ENCODE measurements around the gene TCP1.

TCP1 gene

GRCh38 chr6:159831373-159831679 is 41.9 kb upstream of the TCP1 start:
- no peaks in the 10 kb centered on the region for H3K36me3 ChIP-seq (ENCODE audit: control insufficient read depth in 1 of 2, insufficient read depth in 2 of 2, low read depth in 1 of 2, low read length in 2 of 2)
- WGBS: 95% methylated on average over 4 of the region's 4 CpGs
- H3K14ac ChIP-seq (ENCODE audit: low read length in 2 of 2): no peak overlapping the region

GRCh38 chr6:159830501-159831372 is 41.3 kb upstream of the TCP1 start:
- H3K4ac ChIP-seq (ENCODE audit: low read depth in 1 of 2, low read length in 2 of 2): no peak overlapping the region
- H2BK120ac ChIP-seq (ENCODE audit: low read depth, low read length): no peak overlapping the region
- peaks cover 13% of the 10 kb centered on the region in 2 experiments for H3K27me3 ChIP-seq (ENCODE audit: control insufficient read depth in 1 of 2, insufficient read depth in 1 of 2, low read length in 2 of 2)
- no peak overlapping the region for H4K91ac ChIP-seq (ENCODE audit: low read length)
- H3K9ac ChIP-seq (ENCODE audit: low read length): no peak overlapping the region
- H3K18ac ChIP-seq (ENCODE audit: low read depth in 1 of 2, low read length in 2 of 2): no peak overlapping the region
- no peak overlapping the region for H3K14ac ChIP-seq (ENCODE audit: low read length in 2 of 2)
- no peak overlapping the region for H3K4me3 ChIP-seq (ENCODE audit: insufficient read depth in 1 of 2, low read depth in 1 of 2, low read length in 2 of 2)
- no peak overlapping the region for H3K4me2 ChIP-seq (ENCODE audit: low read length, poor library complexity, severe bottlenecking)
- no peaks in the 10 kb centered on the region for H3K9me3 ChIP-seq (ENCODE audit: control insufficient read depth, low read length)
- no peak for DNase-seq
- no peaks in the 10 kb centered on the region for H3K36me3 ChIP-seq (ENCODE audit: control insufficient read depth in 1 of 2, insufficient read depth in 2 of 2, low read depth in 1 of 2, low read length in 2 of 2)
- no peak overlapping the region for H2BK5ac ChIP-seq (ENCODE audit: low read depth, low read length, poor library complexity, severe bottlenecking)
- no peaks in the 10 kb centered on the region for H3K4me1 ChIP-seq (ENCODE audit: control insufficient read depth, insufficient read depth, low read depth, low read length)
- H3K27ac ChIP-seq (ENCODE audit: low read length, poor library complexity, severe bottlenecking): no peak overlapping the region
- H2BK12ac ChIP-seq (ENCODE audit: low read length in 2 of 2): no peak overlapping the region
- no peak overlapping the region for H2AK5ac ChIP-seq (ENCODE audit: low read length, severe bottlenecking)
- no peak overlapping the region for H4K8ac ChIP-seq (ENCODE audit: low read length)
- 76% methylated on average over 11 of the region's 11 CpGs for WGBS
- H2BK15ac ChIP-seq (ENCODE audit: low read depth, poor library complexity, severe bottlenecking): no peak overlapping the region
- no peaks in the 10 kb centered on the region for H3K79me1 ChIP-seq (replicated peaks; ENCODE audit: low read length, poor library complexity, severe bottlenecking)
- no peak overlapping the region for H2AFZ ChIP-seq (ENCODE audit: low read depth, low read length)
- H3K23ac ChIP-seq (ENCODE audit: low read length in 2 of 2): no peak overlapping the region

More at GRCh38 chr6:159831373-159831679, 41.9 kb upstream of the TCP1 start:
- H3K9ac ChIP-seq (ENCODE audit: low read length): no peak overlapping the region
- H2BK15ac ChIP-seq (ENCODE audit: low read depth, poor library complexity, severe bottlenecking): no peak overlapping the region
- no peaks in the 10 kb centered on the region for H3K9me3 ChIP-seq (ENCODE audit: control insufficient read depth, low read length)
- H3K23ac ChIP-seq (ENCODE audit: low read length in 2 of 2): peak overlapping the region in 1 of 2 experiments; percentile 74
- no peak overlapping the region for H4K8ac ChIP-seq (ENCODE audit: low read length)
- H3K4me3 ChIP-seq (ENCODE audit: insufficient read depth in 1 of 2, low read depth in 1 of 2, low read length in 2 of 2): no peak overlapping the region
- no peak overlapping the region for H2BK12ac ChIP-seq (ENCODE audit: low read length in 2 of 2)
- H3K4ac ChIP-seq (ENCODE audit: low read depth in 1 of 2, low read length in 2 of 2): no peak overlapping the region
- no peaks in the 10 kb centered on the region for H3K79me1 ChIP-seq (replicated peaks; ENCODE audit: low read length, poor library complexity, severe bottlenecking)
- H2AFZ ChIP-seq (ENCODE audit: low read depth, low read length): no peak overlapping the region
- peaks cover 13% of the 10 kb centered on the region in 2 experiments for H3K27me3 ChIP-seq (ENCODE audit: control insufficient read depth in 1 of 2, insufficient read depth in 1 of 2, low read length in 2 of 2)
- DNase-seq: no peak
- H3K4me1 ChIP-seq (ENCODE audit: control insufficient read depth, insufficient read depth, low read depth, low read length): no peaks in the 10 kb centered on the region
- H4K91ac ChIP-seq (ENCODE audit: low read length): no peak overlapping the region
- H3K18ac ChIP-seq (ENCODE audit: low read depth in 1 of 2, low read length in 2 of 2): no peak overlapping the region
- no peak overlapping the region for H2BK120ac ChIP-seq (ENCODE audit: low read depth, low read length)
- H2AK5ac ChIP-seq (ENCODE audit: low read length, severe bottlenecking): no peak overlapping the region
- H3K27ac ChIP-seq (ENCODE audit: low read length, poor library complexity, severe bottlenecking): no peak overlapping the region
- no peak overlapping the region for H2BK5ac ChIP-seq (ENCODE audit: low read depth, low read length, poor library complexity, severe bottlenecking)
- no peak overlapping the region for H3K4me2 ChIP-seq (ENCODE audit: low read length, poor library complexity, severe bottlenecking)

GRCh38 chr6:159829526-159829925 is 40.1 kb upstream of the TCP1 start:
- H3K79me1 ChIP-seq (replicated peaks; ENCODE audit: low read length, poor library complexity, severe bottlenecking): no peaks in the 10 kb centered on the region
- H3K4me1 ChIP-seq (ENCODE audit: control insufficient read depth, insufficient read depth, low read depth, low read length): no peaks in the 10 kb centered on the region
- no peak overlapping the region for H2AFZ ChIP-seq (ENCODE audit: low read depth, low read length)
- H2BK12ac ChIP-seq (ENCODE audit: low read length in 2 of 2): no peak overlapping the region
- H3K27ac ChIP-seq (ENCODE audit: low read length, poor library complexity, severe bottlenecking): no peak overlapping the region
- H3K14ac ChIP-seq (ENCODE audit: low read length in 2 of 2): no peak overlapping the region
- no peaks in the 10 kb centered on the region for H3K9me3 ChIP-seq (ENCODE audit: control insufficient read depth, low read length)
- H3K23ac ChIP-seq (ENCODE audit: low read length in 2 of 2): no peak overlapping the region
- no peak overlapping the region for H2BK120ac ChIP-seq (ENCODE audit: low read depth, low read length)
- no peak overlapping the region for H3K4ac ChIP-seq (ENCODE audit: low read depth in 1 of 2, low read length in 2 of 2)
- H3K4me2 ChIP-seq (ENCODE audit: low read length, poor library complexity, severe bottlenecking): no peak overlapping the region
- H2BK5ac ChIP-seq (ENCODE audit: low read depth, low read length, poor library complexity, severe bottlenecking): no peak overlapping the region
- no peak overlapping the region for H3K9ac ChIP-seq (ENCODE audit: low read length)
- no peak for DNase-seq
- no peaks in the 10 kb centered on the region for H3K36me3 ChIP-seq (ENCODE audit: control insufficient read depth in 1 of 2, insufficient read depth in 2 of 2, low read depth in 1 of 2, low read length in 2 of 2)
- no peak overlapping the region for H4K91ac ChIP-seq (ENCODE audit: low read length)
- no peak overlapping the region for H2AK5ac ChIP-seq (ENCODE audit: low read length, severe bottlenecking)
- no peak overlapping the region for H3K18ac ChIP-seq (ENCODE audit: low read depth in 1 of 2, low read length in 2 of 2)
- no peak overlapping the region for H4K8ac ChIP-seq (ENCODE audit: low read length)
- H3K4me3 ChIP-seq (ENCODE audit: insufficient read depth in 1 of 2, low read depth in 1 of 2, low read length in 2 of 2): no peak overlapping the region
- no peak overlapping the region for H2BK15ac ChIP-seq (ENCODE audit: low read depth, poor library complexity, severe bottlenecking)
- H3K27me3 ChIP-seq (ENCODE audit: control insufficient read depth in 1 of 2, insufficient read depth in 1 of 2, low read length in 2 of 2): peaks cover 13% of the 10 kb centered on the region in 2 experiments
- WGBS: 75% methylated on average over 4 of the region's 4 CpGs

GRCh38 chr6:159828074-159828473 is 38.7 kb upstream of the TCP1 start:
- Histone ChIP-seq H3K18ac (ENCODE audit: low read depth in 1 of 2, low read length in 2 of 2) (no peak overlapping the region), H2AK5ac (ENCODE audit: low read length, severe bottlenecking) (no peak overlapping the region), H3K79me1 (replicated peaks; ENCODE audit: low read length, poor library complexity, severe bottlenecking) (no peaks in the 10 kb centered on the region), H3K4me3 (ENCODE audit: insufficient read depth in 1 of 2, low read depth in 1 of 2, low read length in 2 of 2) (no peak overlapping the region), H3K4me1 (ENCODE audit: control insufficient read depth, insufficient read depth, low read depth, low read length) (no peaks in the 10 kb centered on the region), H3K27ac (ENCODE audit: low read length, poor library complexity, severe bottlenecking) (no peak overlapping the region), H3K36me3 (ENCODE audit: control insufficient read depth in 1 of 2, insufficient read depth in 2 of 2, low read depth in 1 of 2, low read length in 2 of 2) (no peaks in the 10 kb centered on the region), H3K14ac (ENCODE audit: low read length in 2 of 2) (no peak overlapping the region), H3K9me3 (ENCODE audit: control insufficient read depth, low read length) (no peaks in the 10 kb centered on the region), H3K4ac (ENCODE audit: low read depth in 1 of 2, low read length in 2 of 2) (no peak overlapping the region), H3K23ac (ENCODE audit: low read length in 2 of 2) (no peak overlapping the region), H2AFZ (ENCODE audit: low read depth, low read length) (no peak overlapping the region), H2BK12ac (ENCODE audit: low read length in 2 of 2) (peak overlapping the region in 1 of 2 experiments; percentile 27), H3K4me2 (ENCODE audit: low read length, poor library complexity, severe bottlenecking) (no peak overlapping the region), H2BK120ac (ENCODE audit: low read depth, low read length) (no peak overlapping the region), H2BK15ac (ENCODE audit: low read depth, poor library complexity, severe bottlenecking) (no peak overlapping the region), H4K91ac (ENCODE audit: low read length) (no peak overlapping the region), H2BK5ac (ENCODE audit: low read depth, low read length, poor library complexity, severe bottlenecking) (no peak overlapping the region), H4K8ac (ENCODE audit: low read length) (no peak overlapping the region), H3K9ac (ENCODE audit: low read length) (no peak overlapping the region), H3K27me3 (ENCODE audit: control insufficient read depth in 1 of 2, insufficient read depth in 1 of 2, low read length in 2 of 2) (peaks cover 13 to 16% of the 10 kb centered on the region in 2 experiments)
- 83% methylated on average over 7 of the region's 7 CpGs for WGBS
- no peak for DNase-seq

Measured in mesenchymal stem cell (in vitro differentiated cells and primary cell).